ENCODE results near the gene ZNF605.
A peak's percentile ranks its signal among the peaks of the same experiment; 100 is the strongest.

Gene ZNF605

GRCh38 chr12:132899033-132899432 is 57.1 kb downstream of the ZNF605 start:
- H4K8ac ChIP-seq (ENCODE audit: low read depth, low read length), result no peak overlapping the region
- no peak overlapping the region for H3K27ac ChIP-seq (replicated peaks; ENCODE audit: low read length)
- no peak overlapping the region for H2BK12ac ChIP-seq (ENCODE audit: low read length)
- no peak overlapping the region for H3K4me3 ChIP-seq (ENCODE audit: low read length in 2 of 2)
- no peak for DNase-seq (ENCODE audit: low spot score)
- no peak overlapping the region for H3K4me2 ChIP-seq (ENCODE audit: insufficient read depth, low read length, poor library complexity, severe bottlenecking)
- H3K36me3 ChIP-seq (replicated peaks in 1 of 2; ENCODE audit: control insufficient read depth in 2 of 2, insufficient read depth in 2 of 2, low read length in 2 of 2), result no peaks in the 10 kb centered on the region
- no peak overlapping the region for H3K18ac ChIP-seq (ENCODE audit: low read length)
- no peaks in the 10 kb centered on the region for H3K9me3 ChIP-seq (replicated peaks in 1 of 2; ENCODE audit: control insufficient read depth in 2 of 2, insufficient read depth in 1 of 2, low read depth in 1 of 2, low read length in 2 of 2)
- H2AFZ ChIP-seq (ENCODE audit: low read length), result no peak overlapping the region
- no peaks in the 10 kb centered on the region for H3K79me1 ChIP-seq (ENCODE audit: low read depth, low read length)
- no peak overlapping the region for H2AK5ac ChIP-seq (ENCODE audit: low read depth, low read length)
- no peak overlapping the region for H3K9ac ChIP-seq (ENCODE audit: low read depth, low read length, poor library complexity)
- no peak overlapping the region for H2BK120ac ChIP-seq (ENCODE audit: low read depth, low read length)
- no peak overlapping the region for H3K14ac ChIP-seq (ENCODE audit: low read length)
- no peaks in the 10 kb centered on the region for H3K27me3 ChIP-seq (ENCODE audit: control insufficient read depth in 3 of 3, insufficient read depth in 3 of 3, low read depth in 1 of 3, low read length in 3 of 3)
- H2BK15ac ChIP-seq (ENCODE audit: low read length), result no peak overlapping the region
- H4K91ac ChIP-seq (ENCODE audit: low read depth, low read length, poor library complexity), result no peak overlapping the region
- WGBS, 2 donors (ENCODE audit: extremely low coverage in 2 of 2, insufficient read length in 2 of 2, insufficient replicate concordance in 1 of 2), result no CpG with 5 or more reads among the region's 5 CpGs
- H3K4me1 ChIP-seq (ENCODE audit: control insufficient read depth in 2 of 2, insufficient read depth in 1 of 2, low read depth in 1 of 2, low read length in 2 of 2), result no peaks in the 10 kb centered on the region
- H2BK5ac ChIP-seq (ENCODE audit: low read length), result no peak overlapping the region
- H3K4ac ChIP-seq (ENCODE audit: low read length), result no peak overlapping the region
- no peak overlapping the region for H3K23ac ChIP-seq (ENCODE audit: low read depth, low read length, poor library complexity)

- peaks cover 0 to 10% of the 10 kb centered on the region in 2 donors for H3K36me3 ChIP-seq (replicated peaks in 1 of 2; ENCODE audit: control insufficient read depth in 2 of 2, insufficient read depth in 2 of 2, low read length in 2 of 2)
- H3K9ac ChIP-seq (ENCODE audit: low read depth, low read length, poor library complexity), result no peak overlapping the region
- peak overlapping the region in 1 of 2 donors; percentile 58 for H3K4me3 ChIP-seq (ENCODE audit: low read length in 2 of 2)
- no peak overlapping the region for H2BK5ac ChIP-seq (ENCODE audit: low read length)
- H4K8ac ChIP-seq (ENCODE audit: low read depth, low read length), result no peak overlapping the region
- H4K91ac ChIP-seq (ENCODE audit: low read depth, low read length, poor library complexity), result no peak overlapping the region
- H3K4me1 ChIP-seq (ENCODE audit: control insufficient read depth in 2 of 2, insufficient read depth in 1 of 2, low read depth in 1 of 2, low read length in 2 of 2), result peaks cover 0 to 3% of the 10 kb centered on the region in 2 donors
- no peak overlapping the region for H3K4me2 ChIP-seq (ENCODE audit: insufficient read depth, low read length, poor library complexity, severe bottlenecking)
- no CpG with 5 or more reads among the region's 6 CpGs for WGBS, 2 donors (ENCODE audit: extremely low coverage in 2 of 2, insufficient read length in 2 of 2, insufficient replicate concordance in 1 of 2)
- DNase-seq (ENCODE audit: low spot score), result no peak
- H2BK120ac ChIP-seq (ENCODE audit: low read depth, low read length), result no peak overlapping the region
- peak overlapping the region; percentile 17 for H2AFZ ChIP-seq (ENCODE audit: low read length)
- peaks cover 1 to 30% of the 10 kb centered on the region in 2 donors for H3K9me3 ChIP-seq (replicated peaks in 1 of 2; ENCODE audit: control insufficient read depth in 2 of 2, insufficient read depth in 1 of 2, low read depth in 1 of 2, low read length in 2 of 2)
- no peak overlapping the region for H3K27ac ChIP-seq (replicated peaks; ENCODE audit: low read length)
- no peak overlapping the region for H3K23ac ChIP-seq (ENCODE audit: low read depth, low read length, poor library complexity)
- H3K4ac ChIP-seq (ENCODE audit: low read length), result no peak overlapping the region
- peaks cover 3% of the 10 kb centered on the region for H3K79me1 ChIP-seq (ENCODE audit: low read depth, low read length)
- no peak overlapping the region for H3K14ac ChIP-seq (ENCODE audit: low read length)
- no peak overlapping the region for H2BK15ac ChIP-seq (ENCODE audit: low read length)
- H2BK12ac ChIP-seq (ENCODE audit: low read length), result no peak overlapping the region
- H3K18ac ChIP-seq (ENCODE audit: low read length), result no peak overlapping the region
- H2AK5ac ChIP-seq (ENCODE audit: low read depth, low read length), result no peak overlapping the region
- H3K27me3 ChIP-seq (ENCODE audit: control insufficient read depth in 3 of 3, insufficient read depth in 3 of 3, low read depth in 1 of 3, low read length in 3 of 3), result no peaks in the 10 kb centered on the region
Measured at GRCh38 chr12:132888852-132889251, 67.3 kb downstream of the ZNF605 start.

- no CpG with 5 or more reads among the region's 84 CpGs for WGBS, 2 donors (ENCODE audit: extremely low coverage in 2 of 2, insufficient read length in 2 of 2, insufficient replicate concordance in 1 of 2)
- no peak within 1 kb of the TSS for H3K23ac ChIP-seq (ENCODE audit: low read depth, low read length, poor library complexity)
- H2BK5ac ChIP-seq (ENCODE audit: low read length), result peak within 1 kb of the TSS; percentile 82
- H2AK5ac ChIP-seq (ENCODE audit: low read depth, low read length), result peak within 1 kb of the TSS; percentile 3
- peak within 1 kb of the TSS; percentile 97 for H2AFZ ChIP-seq (ENCODE audit: low read length)
- peak within 1 kb of the TSS; percentile 91 for H3K18ac ChIP-seq (ENCODE audit: low read length)
- H3K27me3 ChIP-seq (ENCODE audit: control insufficient read depth in 3 of 3, insufficient read depth in 3 of 3, low read depth in 1 of 3, low read length in 3 of 3), result no peaks in the 10 kb centered on the region
- H3K4me1 ChIP-seq (ENCODE audit: control insufficient read depth in 2 of 2, insufficient read depth in 1 of 2, low read depth in 1 of 2, low read length in 2 of 2), result peaks cover 0 to 3% of the 10 kb centered on the region in 2 donors
- peak within 1 kb of the TSS; percentile 58 to 96 for H3K4me3 ChIP-seq (ENCODE audit: low read length in 2 of 2)
- no peak within 1 kb of the TSS for H2BK15ac ChIP-seq (ENCODE audit: low read length)
- H3K36me3 ChIP-seq (replicated peaks in 1 of 2; ENCODE audit: control insufficient read depth in 2 of 2, insufficient read depth in 2 of 2, low read length in 2 of 2), result peaks cover 0 to 16% of the 10 kb centered on the region in 2 donors
- peak within 1 kb of the TSS; percentile 79 for H3K27ac ChIP-seq (replicated peaks; ENCODE audit: low read length)
- peaks cover 1 to 30% of the 10 kb centered on the region in 2 donors for H3K9me3 ChIP-seq (replicated peaks in 1 of 2; ENCODE audit: control insufficient read depth in 2 of 2, insufficient read depth in 1 of 2, low read depth in 1 of 2, low read length in 2 of 2)
- DNase-seq (ENCODE audit: low spot score), result peak; percentile 93
- H3K14ac ChIP-seq (ENCODE audit: low read length), result no peak within 1 kb of the TSS
- no peak within 1 kb of the TSS for H4K8ac ChIP-seq (ENCODE audit: low read depth, low read length)
- no peak within 1 kb of the TSS for H2BK12ac ChIP-seq (ENCODE audit: low read length)
- H3K4ac ChIP-seq (ENCODE audit: low read length), result no peak within 1 kb of the TSS
- peaks cover 3% of the 10 kb centered on the region for H3K79me1 ChIP-seq (ENCODE audit: low read depth, low read length)
- no peak within 1 kb of the TSS for H2BK120ac ChIP-seq (ENCODE audit: low read depth, low read length)
- H3K4me2 ChIP-seq (ENCODE audit: insufficient read depth, low read length, poor library complexity, severe bottlenecking), result peak within 1 kb of the TSS; percentile 77
- peak within 1 kb of the TSS; percentile 81 for H4K91ac ChIP-seq (ENCODE audit: low read depth, low read length, poor library complexity)
- H3K9ac ChIP-seq (ENCODE audit: low read depth, low read length, poor library complexity), result peak within 1 kb of the TSS; percentile 91
Measured at GRCh38 chr12:132887513-132888351, 68.4 kb downstream of the ZNF605 start, which contains the start of gene CHFR. TSS of gene CHFR (minus strand) at chr12:132887605. CDS start at chr12:132887328, 277 bp downstream.

Data from neuronal stem cell (in vitro differentiated cells).